GM18907 (cell line): Measurements from ENCODE around the gene FAM53B.
"Not testable (repeated sequence)": the region's sequence is repeated elsewhere in the genome, so short reads cannot be mapped to it uniquely, and the experiment has no call there.

Experiments used
- ATAC-seq: cut with Tn5 transposase; IDR thresholded peaks from one replicate; pipeline ENCODE4 v1.9.1; 2021; ENCODE audit warnings: mild to moderate bottlenecking, moderate library complexity; ENCODE audit not compliant: unreplicated experiment

FAM53B gene

DNA sequence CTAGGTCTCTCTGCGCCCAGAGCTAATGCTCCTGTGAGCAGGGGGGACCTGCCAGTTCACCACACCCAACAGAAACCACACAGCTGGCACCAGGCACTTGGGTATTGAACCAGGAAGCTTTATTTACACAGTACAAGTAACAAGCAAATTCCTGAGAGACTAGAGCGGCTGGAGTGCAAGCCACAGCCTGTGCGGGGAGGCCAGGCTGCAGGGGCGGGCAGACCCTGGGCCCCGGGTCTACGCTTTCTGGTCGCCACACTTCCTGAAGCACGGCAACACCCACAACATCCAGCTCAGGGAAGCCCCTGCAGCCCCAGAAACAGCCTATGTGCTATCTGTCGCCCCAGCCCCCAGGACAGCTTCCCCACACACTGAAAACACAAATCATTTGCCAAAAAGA lies 125.0 kb downstream of the FAM53B start:
- ATAC-seq, result peak; percentile 42

DNA sequence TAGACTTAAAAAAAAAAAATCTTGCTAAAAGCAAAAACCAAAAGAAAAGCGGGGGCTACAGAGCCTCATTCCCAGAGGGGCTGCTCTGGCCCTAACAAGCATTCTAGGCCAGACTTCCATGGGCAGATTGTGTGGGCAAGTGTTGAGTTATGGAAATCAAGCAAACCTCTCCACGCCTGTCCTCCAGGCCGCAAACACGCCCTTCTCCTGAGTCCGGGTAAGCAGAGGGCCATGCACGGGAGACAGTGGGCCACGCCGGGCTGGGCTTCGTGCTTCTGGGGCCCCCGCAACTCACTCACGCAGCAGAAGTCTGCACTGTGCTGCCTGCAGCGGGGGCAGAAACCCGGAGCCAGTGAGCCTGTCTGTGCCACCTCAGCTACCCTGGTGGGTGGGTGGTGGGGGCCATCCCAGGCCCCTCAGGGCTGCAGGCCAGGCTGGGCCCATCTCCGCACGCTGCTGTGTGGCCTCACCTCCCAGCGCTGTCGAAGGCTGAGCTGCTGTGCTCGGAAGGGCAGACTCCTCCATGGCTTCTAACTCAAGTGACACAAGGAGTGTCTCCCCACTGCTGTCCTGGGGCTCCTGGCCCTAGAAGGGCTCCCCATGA lies 125.6 kb downstream of the FAM53B start:
- ATAC-seq, result no peak

DNA sequence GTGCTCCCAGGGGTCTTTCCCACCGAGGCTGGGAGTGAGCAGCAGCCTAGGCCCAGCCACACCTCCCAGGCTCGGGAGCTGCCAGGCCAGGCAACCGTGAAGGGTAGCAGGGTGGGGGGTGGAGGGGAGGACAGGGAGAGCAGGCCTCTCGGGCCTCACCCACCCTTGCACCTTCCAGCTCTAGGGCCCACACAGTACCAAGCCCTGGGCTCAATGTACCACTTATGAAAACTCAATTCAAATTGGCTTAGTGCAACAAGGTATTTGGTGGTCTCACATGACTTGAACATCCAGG lies 127.4 kb downstream of the FAM53B start:
- ATAC-seq, result no peak

DNA sequence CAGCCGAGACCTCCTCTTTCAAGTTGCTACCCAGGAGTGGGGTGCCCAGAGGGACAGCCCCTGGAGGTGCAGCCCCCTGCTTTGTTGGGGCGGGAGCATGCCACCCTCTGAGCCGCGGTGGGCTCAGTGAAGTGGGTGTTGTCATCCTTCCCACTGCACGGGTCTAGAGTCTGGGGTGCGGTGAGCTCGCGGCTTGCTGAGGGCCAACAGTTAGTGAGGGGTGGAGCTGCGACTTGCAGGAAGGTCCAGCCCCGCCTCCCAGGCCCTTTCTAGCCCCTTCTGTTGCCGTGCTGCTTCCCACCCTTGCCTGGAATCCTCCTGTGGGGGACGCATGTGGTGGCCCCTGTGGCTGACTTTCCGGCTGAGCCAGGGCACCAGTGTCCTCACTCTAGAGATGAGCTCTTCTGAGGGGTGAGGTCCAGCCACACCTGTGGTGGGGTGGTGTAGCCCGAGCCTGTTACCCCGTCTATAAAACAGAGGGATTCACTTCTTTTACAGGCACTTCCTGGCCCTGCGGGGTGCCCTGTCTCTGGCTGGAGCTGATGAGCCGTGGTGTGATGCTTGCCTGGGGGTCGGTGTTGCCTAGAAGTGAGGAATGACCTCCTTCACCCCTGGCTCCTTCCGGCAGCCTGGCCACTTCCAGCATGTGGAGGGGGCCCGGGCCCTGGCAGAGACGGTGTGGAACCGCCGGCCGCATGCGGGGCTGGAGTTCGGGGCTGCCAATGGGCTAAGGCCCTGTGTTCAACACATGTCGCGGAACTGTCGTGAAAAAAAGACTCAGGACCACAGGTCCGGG lies 127.9 kb downstream of the FAM53B start:
- no peak for ATAC-seq

- ATAC-seq, result no peak
Measured at GRCh38 chr10:124615259-124615658, 128.9 kb downstream of the FAM53B start.

- ATAC-seq, result peak; percentile 47
Measured at GRCh38 chr10:124614003-124614659, 130.0 kb downstream of the FAM53B start.

GRCh38 chr10:124612611-124613498 lies 131.3 kb downstream of the FAM53B start:
- ATAC-seq, result no peak

GRCh38 chr10:124611738-124612137 lies 132.4 kb downstream of the FAM53B start:
- no peak for ATAC-seq

- not testable (repeated sequence) for ATAC-seq
Measured at GRCh38 chr10:124610851-124611250, 133.3 kb downstream of the FAM53B start.

DNA sequence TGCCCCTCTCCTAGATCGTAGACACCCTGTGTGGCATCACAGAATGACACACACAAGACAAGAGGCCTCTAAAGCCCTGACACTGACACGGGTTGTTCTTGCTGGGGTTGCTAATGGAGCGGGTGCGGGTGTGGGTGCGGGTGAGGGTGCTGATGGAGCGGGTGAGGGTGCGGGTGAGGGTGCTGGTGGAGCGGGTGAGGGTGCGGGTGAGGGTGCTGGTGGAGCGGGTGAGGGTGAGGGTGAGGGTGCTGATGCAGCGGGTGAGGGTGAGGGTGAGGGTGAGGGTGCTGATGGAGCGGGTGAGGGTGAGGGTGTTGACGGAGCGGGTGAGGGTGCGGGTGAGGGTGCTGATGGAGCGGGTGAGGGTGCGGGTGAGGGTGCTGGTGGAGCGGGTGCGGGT lies 134.0 kb downstream of the FAM53B start:
- ATAC-seq, result not testable (repeated sequence)

DNA sequence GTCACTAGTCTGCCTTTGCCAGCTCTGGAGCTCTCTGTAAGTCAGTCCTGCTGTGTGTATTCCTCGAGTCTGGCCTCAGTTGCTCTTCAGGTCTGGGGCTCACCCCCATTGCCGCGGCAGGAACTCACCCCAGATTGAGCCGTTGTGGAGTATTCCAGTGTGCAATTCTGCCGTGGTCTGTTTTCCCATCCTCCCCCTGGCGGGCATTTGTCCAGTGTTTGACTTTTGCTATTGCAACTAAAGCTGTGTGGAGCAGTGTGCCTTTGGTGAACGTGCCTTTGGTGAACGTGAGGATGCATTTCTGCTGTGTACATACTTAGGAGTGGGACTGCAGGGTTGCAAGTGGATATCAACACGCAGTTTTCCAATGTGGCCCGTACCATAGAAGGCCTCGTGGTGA lies 134.5 kb downstream of the FAM53B start:
- no peak for ATAC-seq

- no peak for ATAC-seq
Measured at GRCh38 chr10:124608093-124608721, 136.0 kb downstream of the FAM53B start.

GRCh38 chr10:124607693-124608092 lies 136.5 kb downstream of the FAM53B start:
- ATAC-seq, result no peak

DNA sequence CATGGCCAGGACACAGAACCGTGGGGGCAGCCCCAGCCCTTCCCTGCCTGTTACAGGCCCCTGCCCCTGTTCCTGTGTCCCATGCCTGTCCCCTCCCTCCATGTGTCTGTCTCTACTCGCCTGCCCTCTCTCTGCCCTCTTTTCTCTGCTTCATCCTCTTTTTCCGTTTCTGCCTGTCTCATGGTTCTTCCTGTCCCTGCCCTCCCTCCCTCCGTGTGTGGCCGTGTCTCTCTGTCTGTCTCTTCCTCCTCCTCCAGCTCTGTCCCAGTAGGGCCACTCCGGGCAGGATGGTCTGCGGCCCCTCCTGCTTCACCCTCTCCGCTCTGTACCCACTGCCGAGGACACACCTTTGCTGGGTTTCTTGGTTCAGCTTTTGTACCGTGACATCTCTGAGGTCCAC lies 137.4 kb downstream of the FAM53B start:
- ATAC-seq, result no peak

DNA sequence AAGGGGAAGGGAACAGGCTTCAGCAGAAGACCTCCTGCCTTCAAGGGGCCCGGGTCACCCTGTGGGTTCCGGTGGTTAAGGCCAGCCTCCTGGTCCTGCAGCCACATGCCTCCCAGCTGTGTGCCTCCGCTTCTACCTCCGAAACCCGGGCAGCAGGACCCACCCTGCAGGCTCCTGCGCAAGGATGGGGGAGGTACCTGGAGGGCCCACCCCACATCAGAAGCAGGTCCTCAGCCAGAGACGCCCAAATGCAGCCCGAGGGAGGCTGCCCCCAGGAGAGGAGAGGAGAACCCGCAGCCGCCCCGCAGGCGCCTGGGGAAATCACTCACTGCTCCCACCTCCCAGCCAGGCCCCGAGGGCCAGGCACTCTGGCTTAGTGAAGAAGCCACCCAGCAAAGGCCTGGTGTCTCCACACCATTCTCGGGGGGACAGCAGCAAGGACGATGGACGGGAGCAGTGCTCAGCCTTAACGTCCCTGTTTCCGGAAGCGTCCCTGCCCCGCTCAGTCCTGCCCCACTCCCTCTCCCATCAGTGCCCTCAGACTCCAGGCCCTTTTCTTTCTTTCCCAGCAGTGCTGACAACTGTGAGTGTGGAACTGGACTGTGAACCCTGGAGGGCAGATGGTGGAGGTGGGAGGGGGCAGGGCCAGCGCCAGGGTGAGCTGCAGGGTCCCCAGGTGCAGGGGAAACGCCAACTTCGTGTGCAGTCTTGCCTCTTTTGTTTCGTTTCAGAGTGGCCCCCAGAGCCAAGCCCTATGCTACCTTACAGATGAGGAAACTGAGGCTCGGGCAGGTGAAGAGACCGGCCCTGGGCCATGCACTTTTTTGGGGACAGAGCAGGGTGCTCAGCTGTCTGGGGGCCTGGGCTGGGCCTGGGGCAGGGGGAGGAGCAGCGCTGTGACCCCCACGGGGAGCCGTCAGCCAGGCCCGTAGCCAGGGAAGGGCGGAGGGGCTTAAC lies 138.0 kb downstream of the FAM53B start:
- ATAC-seq, result no peak

DNA sequence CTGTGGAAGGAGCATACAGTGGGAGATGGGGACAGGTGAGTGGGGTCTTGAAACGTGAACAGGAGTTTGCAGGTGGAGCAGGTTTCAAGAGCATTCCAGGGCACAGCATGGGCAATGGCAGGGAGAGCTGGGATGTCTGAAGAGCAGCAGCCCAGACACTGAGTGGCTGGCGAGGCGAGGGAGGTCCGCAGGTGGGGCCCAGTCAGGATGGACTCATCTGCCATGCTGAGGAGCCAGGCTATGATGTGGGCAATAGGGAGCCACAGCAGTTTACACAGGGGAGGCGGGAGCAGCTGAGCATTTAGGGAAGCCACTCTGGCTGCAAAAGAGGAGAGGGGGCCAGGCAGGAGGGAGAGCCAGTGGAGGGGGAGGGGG lies 138.7 kb downstream of the FAM53B start:
- no peak for ATAC-seq

GRCh38 chr10:124605001-124605370 lies 139.2 kb downstream of the FAM53B start:
- no peak for ATAC-seq

DNA sequence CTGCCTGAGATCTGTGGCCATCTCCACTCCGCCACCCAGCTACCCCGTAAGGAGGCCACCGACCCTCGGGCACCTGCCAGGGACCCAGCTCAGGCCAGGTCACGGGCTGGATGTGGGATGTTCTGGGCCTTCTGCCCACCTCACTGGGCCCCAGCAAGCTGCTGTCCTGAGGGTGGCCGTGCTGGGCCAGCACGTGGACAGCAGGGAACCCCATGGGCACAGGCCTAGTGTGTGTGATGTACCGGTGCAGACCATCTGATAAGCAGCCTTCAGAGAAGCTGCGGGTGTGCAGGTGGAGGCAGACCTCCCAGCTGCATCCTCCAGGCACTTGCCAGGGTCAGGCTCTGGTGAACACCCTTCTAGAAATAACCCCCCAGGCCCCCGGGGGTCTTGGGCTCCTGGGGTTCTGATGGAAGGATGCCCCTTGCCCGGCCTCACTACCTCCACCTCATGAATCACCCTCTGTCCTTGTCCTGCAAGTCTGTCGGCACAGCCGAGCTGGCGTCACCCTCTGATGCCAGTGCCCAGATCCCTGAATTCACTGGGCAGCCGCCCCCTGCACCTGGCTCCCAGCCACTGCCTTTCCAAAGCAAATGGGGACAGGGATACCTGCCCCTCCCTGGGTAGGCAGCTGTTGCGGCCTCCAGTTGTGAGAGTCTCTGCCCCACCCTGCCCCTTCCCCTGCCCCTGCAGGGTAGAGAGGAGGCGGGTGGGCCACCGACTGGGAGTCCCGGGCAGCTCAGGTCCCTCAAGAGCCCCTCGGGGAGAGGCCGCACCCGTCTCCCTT lies 139.8 kb downstream of the FAM53B start:
- no peak for ATAC-seq
